GM23248 (cell line): ENCODE results near the gene POLR3F. TPM values are rescaled to one million over a fixed set of nuclear protein-coding genes. Genes with fewer than 3 reads are reported as not detected.

ENCODE experiments used
- DNase-seq: peaks from one replicate; pipeline ENCODE4 v3.0.0-alpha.2; 2015
- H2AFZ ChIP-seq: fragments of 200-600 bp; sonication (generic); 2 replicates; pipeline ENCODE4 v1.6.1; 2016; ENCODE audit warnings: antibody characterized with exemption
- H3F3A ChIP-seq: fragments of 200-600 bp; sonication (generic); 2 replicates; pipeline ENCODE4 v1.6.1; 2016; ENCODE audit warnings: mild to moderate bottlenecking, antibody characterized with exemption, mixed run types; ENCODE audit not compliant: insufficient read depth
- H3K27ac ChIP-seq: fragments of 200-600 bp; sonication (generic); 2 replicates; pipeline ENCODE4 v1.5.1; 2016; ENCODE audit warnings: mild to moderate bottlenecking
- H3K27me3 ChIP-seq: fragments of 200-600 bp; sonication (generic); replicated peaks from 2 replicates; pipeline ENCODE4 v1.6.1; 2016; ENCODE audit warnings: mild to moderate bottlenecking; ENCODE audit not compliant: insufficient read depth
- H3K36me3 ChIP-seq: fragments of 200-600 bp; sonication (generic); 2 replicates; pipeline ENCODE4 v1.6.1; 2016; ENCODE audit warnings: low read depth, mild to moderate bottlenecking
- H3K4me1 ChIP-seq: fragments of 200-600 bp; sonication (generic); 2 replicates; pipeline ENCODE4 v1.6.1; 2016; ENCODE audit warnings: mild to moderate bottlenecking; ENCODE audit not compliant: insufficient read depth
- H3K4me2 ChIP-seq: fragments of 200-600 bp; sonication (generic); one replicate; pipeline ENCODE4 v1.6.1; 2016; ENCODE audit warnings: mild to moderate bottlenecking; ENCODE audit not compliant: unreplicated experiment
- H3K4me3 ChIP-seq: fragments of 200-600 bp; sonication (generic); 2 replicates; pipeline ENCODE4 v1.5.1; 2016; ENCODE audit warnings: mild to moderate bottlenecking
- H3K79me2 ChIP-seq: fragments of 200-600 bp; sonication (generic); 2 replicates; pipeline ENCODE4 v1.6.1; 2016; ENCODE audit warnings: mild to moderate bottlenecking; ENCODE audit not compliant: insufficient read depth
- H3K9ac ChIP-seq: fragments of 200-600 bp; sonication (generic); 2 replicates; pipeline ENCODE4 v1.6.1; 2016; ENCODE audit warnings: mild to moderate bottlenecking
- H3K9me2 ChIP-seq: fragments of 200-600 bp; sonication (generic); 2 replicates; pipeline ENCODE4 v1.6.1; 2016; ENCODE audit warnings: mixed run types, mild to moderate bottlenecking, moderate library complexity; ENCODE audit not compliant: insufficient read depth
- H3K9me3 ChIP-seq: fragments of 200-600 bp; sonication (generic); one replicate; pipeline ENCODE4 v1.6.1; 2017; ENCODE audit warnings: low read depth
- H4K20me1 ChIP-seq: fragments of 200-600 bp; sonication (generic); 2 replicates; pipeline ENCODE4 v1.6.0; 2016; ENCODE audit not compliant: insufficient read depth
- EZH2 ChIP-seq: fragments of 200-600 bp; sonication (generic); IDR thresholded peaks from 2 replicates; pipeline ENCODE4 v1.6.1; 2018; ENCODE audit warnings: antibody characterized with exemption, mild to moderate bottlenecking; ENCODE audit not compliant: insufficient read depth, poor library complexity, severe bottlenecking
- EZH2phosphoT487 ChIP-seq: fragments of 200-600 bp; sonication (generic); IDR thresholded peaks from 2 replicates; pipeline ENCODE4 v1.6.1; 2018; ENCODE audit warnings: antibody characterized with exemption, moderate library complexity, mild to moderate bottlenecking, low read depth; ENCODE audit not compliant: insufficient read depth
- WGBS, 2 experiments: methylation state at CpG; one replicate each; pipeline ENCODE4 v1.1.6; 2015 to 2017; ENCODE audit warnings: low lambda C conversion rate in 2 of 2, low coverage in 1 of 2; ENCODE audit errors: missing lambda C conversion rate in 2 of 2; 5-methylcytosine and 5-hydroxymethylcytosine counted together
- in situ Hi-C: fragments of 300-500 bp; cut with MboI; formaldehyde crosslinking; loops from 2 replicates; pipeline ENCODE4 v1.15.0; 2020
- polyA plus RNA-seq: library from polyadenylated mRNA; unstranded; fragments of >200 nt; fragmentation: Nextera tagmentation; extraction: Ambion mirVana; gene quantifications from 2 replicates; pipeline ENCODE4 v1.2.1, GENCODE V29; 2016
- total RNA-seq: library from RNA; depleted of rRNA; stranded (reverse); fragments of >200 nt; shearing (Covaris generic); gene quantifications from 2 replicates; pipeline ENCODE4 v1.2.3, GENCODE V29; 2014

The POLR3F gene
- total and polyA plus RNA-seq, 2 experiments from 2014 or later = 11.2 to 12.4 TPM

- 62 to 66% methylated on average over 4 of the region's 4 CpGs for WGBS, 2 experiments
- Histone ChIP-seq H3K36me3 (no peaks in the 10 kb centered on the region), H4K20me1 (no peaks in the 10 kb centered on the region), H3K9me3 (no peaks in the 10 kb centered on the region), H3K9ac (no peak overlapping the region), H3K4me2 (no peak overlapping the region), H3K4me3 (no peak overlapping the region), H3F3A (no peaks in the 10 kb centered on the region), H3K27ac (no peak overlapping the region), H2AFZ (no peak overlapping the region), H3K27me3 (no peaks in the 10 kb centered on the region), H3K79me2 (no peaks in the 10 kb centered on the region), H3K4me1 (no peaks in the 10 kb centered on the region), H3K9me2 (no peaks in the 10 kb centered on the region)
- in situ Hi-C loops = no loop called here
- DNase-seq = peak; percentile 30
- TF ChIP-seq EZH2phosphoT487 = no peak
- no peak for TF ChIP-seq EZH2
Measured at GRCh38 chr20:18443886-18444285, 23.3 kb upstream of the POLR3F start.

GRCh38 chr20:18456600-18456999, 10.6 kb upstream of the POLR3F start:
- Histone ChIP-seq H2AFZ (no peak overlapping the region), H3K4me1 (no peaks in the 10 kb centered on the region), H3F3A (no peaks in the 10 kb centered on the region), H3K4me2 (no peak overlapping the region), H3K27ac (no peak overlapping the region), H3K27me3 (no peaks in the 10 kb centered on the region), H3K9me2 (no peaks in the 10 kb centered on the region), H3K79me2 (no peaks in the 10 kb centered on the region), H4K20me1 (no peaks in the 10 kb centered on the region), H3K36me3 (no peaks in the 10 kb centered on the region), H3K9me3 (no peaks in the 10 kb centered on the region), H3K9ac (no peak overlapping the region), H3K4me3 (no peak overlapping the region)
- WGBS, 2 experiments = 81 to 83% methylated on average over 3 of the region's 3 CpGs
- in situ Hi-C loops = no loop called here
- TF ChIP-seq EZH2 (no peak), EZH2phosphoT487 (no peak)
- no peak for DNase-seq

GRCh38 chr20:18465536-18466200, 1.5 kb upstream of the POLR3F start:
- peak overlapping the region; percentile 96 for H2AFZ ChIP-seq
- WGBS, 2 experiments = 56 to 62% methylated on average over 6 of the region's 6 CpGs

DNA sequence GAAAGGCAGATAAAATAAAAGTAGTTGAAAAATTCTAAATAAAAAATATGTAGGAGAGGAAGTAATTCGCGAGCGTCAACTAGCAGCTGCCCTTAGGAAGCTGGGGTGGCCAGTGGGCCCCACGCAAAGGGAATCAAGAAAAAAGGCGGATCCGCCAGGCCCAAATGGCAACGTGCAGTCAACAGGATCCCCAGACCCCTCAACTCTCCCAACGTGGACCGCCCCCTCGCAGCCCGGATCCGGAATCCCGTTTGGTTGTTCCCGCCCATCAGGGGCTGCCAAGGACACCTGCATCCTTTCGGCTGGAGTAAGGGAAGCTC, 656 bp upstream of the POLR3F start:
- Histone ChIP-seq H3K9me2 (no peaks in the 10 kb centered on the region), H3K27me3 (no peaks in the 10 kb centered on the region), H3K4me3 (peak overlapping the region; percentile 99), H3F3A (no peaks in the 10 kb centered on the region), H3K79me2 (peaks cover 43% of the 10 kb centered on the region), H3K4me2 (peak overlapping the region; percentile 86), H2AFZ (peak overlapping the region; percentile 96), H3K36me3 (no peaks in the 10 kb centered on the region), H3K9ac (peak overlapping the region; percentile 96), H3K9me3 (no peaks in the 10 kb centered on the region), H3K4me1 (peaks cover 11% of the 10 kb centered on the region), H4K20me1 (no peaks in the 10 kb centered on the region), H3K27ac (no peak overlapping the region)
- in situ Hi-C loops = no loop called here
- no peak for DNase-seq
- TF ChIP-seq EZH2 (no peak), EZH2phosphoT487 (no peak)
- WGBS, 2 experiments = 5% methylated on average over 15 of the region's 15 CpGs

More at GRCh38 chr20:18465536-18466200, 1.5 kb upstream of the POLR3F start:
- Histone ChIP-seq H3K27me3 (no peaks in the 10 kb centered on the region), H3K4me2 (peak overlapping the region; percentile 86), H3K9me2 (no peaks in the 10 kb centered on the region), H3K27ac (no peak overlapping the region), H3K79me2 (peaks cover 35% of the 10 kb centered on the region), H3K4me3 (peak overlapping the region; percentile 99; the same call in 1 of the 2 replicates), H3K4me1 (peaks cover 11% of the 10 kb centered on the region), H4K20me1 (no peaks in the 10 kb centered on the region), H3F3A (no peaks in the 10 kb centered on the region), H3K9me3 (no peaks in the 10 kb centered on the region), H3K9ac (no peak overlapping the region; the same call in 1 of the 2 replicates), H3K36me3 (no peaks in the 10 kb centered on the region)
- no peak for TF ChIP-seq EZH2
- no peak for TF ChIP-seq EZH2phosphoT487
- DNase-seq = no peak
- in situ Hi-C loops = no loop called here

DNA sequence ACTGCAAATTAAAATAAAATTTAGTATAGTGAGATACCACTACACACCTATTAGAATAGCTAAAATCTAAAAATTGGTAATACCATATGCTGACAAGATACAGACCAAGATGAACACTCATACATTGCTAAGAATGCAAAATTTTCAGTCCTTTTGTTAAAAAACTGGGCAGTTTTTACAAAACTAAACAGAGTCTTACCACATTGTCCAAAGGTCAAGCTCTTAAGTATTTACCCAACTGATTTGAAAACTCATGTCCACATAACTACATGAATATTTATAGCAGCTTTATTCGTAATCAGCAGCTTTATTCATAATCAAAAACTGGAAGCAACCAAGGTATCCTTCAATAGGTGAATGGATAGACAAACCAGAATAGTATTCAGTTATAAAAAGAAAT, 10.0 kb downstream of the POLR3F start:
- no peak overlapping the region for H2AFZ ChIP-seq
- WGBS, 2 experiments = 94 to 97% methylated on average over 1 of the region's 1 CpG
- peaks cover 50% of the 10 kb centered on the region for H3K36me3 ChIP-seq
- H3F3A ChIP-seq = no peaks in the 10 kb centered on the region
- TF ChIP-seq EZH2 (no peak), EZH2phosphoT487 (no peak)
- no peak overlapping the region for H3K4me3 ChIP-seq
- H3K4me1 ChIP-seq = no peaks in the 10 kb centered on the region
- H3K9me3 ChIP-seq = no peaks in the 10 kb centered on the region
- H3K9me2 ChIP-seq = no peaks in the 10 kb centered on the region
- in situ Hi-C loops = no loop called here
- H3K79me2 ChIP-seq = 0 out of 2 replicates have a peak, but pooled peaks cover under 1% of the 10 kb centered on the region
- no peak overlapping the region for H3K27ac ChIP-seq
- no peaks in the 10 kb centered on the region for H3K27me3 ChIP-seq
- H3K4me2 ChIP-seq = no peak overlapping the region
- no peaks in the 10 kb centered on the region for H4K20me1 ChIP-seq
- DNase-seq = no peak
- no peak overlapping the region for H3K9ac ChIP-seq
